Skeletal muscle satellite cell (primary cell): ENCODE data around the gene SART1.

Experiments used
- H3K27me3 ChIP-seq: 2 replicates; pipeline ENCODE4 v1.7.0; 2013; ENCODE audit warnings: low read length; ENCODE audit not compliant: control insufficient read depth, insufficient read depth
- H3K36me3 ChIP-seq: 2 replicates; pipeline ENCODE4 v1.7.0; 2013; ENCODE audit warnings: mild to moderate bottlenecking, control low read depth, low read length; ENCODE audit not compliant: insufficient read depth
- H3K4me1 ChIP-seq: 2 replicates; pipeline ENCODE4 v1.7.0; 2013; ENCODE audit warnings: low read length; ENCODE audit not compliant: control insufficient read depth, insufficient read depth
- H3K4me2 ChIP-seq: 2 replicates; pipeline ENCODE4 v1.7.0; 2013; ENCODE audit warnings: mild to moderate bottlenecking, low read length
- H3K4me3 ChIP-seq: 2 replicates; pipeline ENCODE4 v1.7.0; 2013; ENCODE audit warnings: low read length
- H3K9ac ChIP-seq: 2 replicates; pipeline ENCODE4 v1.7.0; 2013; ENCODE audit warnings: mild to moderate bottlenecking, low read depth, low read length, moderate library complexity
- H3K9me3 ChIP-seq: replicated peaks from 2 replicates; pipeline ENCODE4 v1.7.0; 2013; ENCODE audit warnings: mild to moderate bottlenecking, control low read depth, low read length

SART1 gene

DNA sequence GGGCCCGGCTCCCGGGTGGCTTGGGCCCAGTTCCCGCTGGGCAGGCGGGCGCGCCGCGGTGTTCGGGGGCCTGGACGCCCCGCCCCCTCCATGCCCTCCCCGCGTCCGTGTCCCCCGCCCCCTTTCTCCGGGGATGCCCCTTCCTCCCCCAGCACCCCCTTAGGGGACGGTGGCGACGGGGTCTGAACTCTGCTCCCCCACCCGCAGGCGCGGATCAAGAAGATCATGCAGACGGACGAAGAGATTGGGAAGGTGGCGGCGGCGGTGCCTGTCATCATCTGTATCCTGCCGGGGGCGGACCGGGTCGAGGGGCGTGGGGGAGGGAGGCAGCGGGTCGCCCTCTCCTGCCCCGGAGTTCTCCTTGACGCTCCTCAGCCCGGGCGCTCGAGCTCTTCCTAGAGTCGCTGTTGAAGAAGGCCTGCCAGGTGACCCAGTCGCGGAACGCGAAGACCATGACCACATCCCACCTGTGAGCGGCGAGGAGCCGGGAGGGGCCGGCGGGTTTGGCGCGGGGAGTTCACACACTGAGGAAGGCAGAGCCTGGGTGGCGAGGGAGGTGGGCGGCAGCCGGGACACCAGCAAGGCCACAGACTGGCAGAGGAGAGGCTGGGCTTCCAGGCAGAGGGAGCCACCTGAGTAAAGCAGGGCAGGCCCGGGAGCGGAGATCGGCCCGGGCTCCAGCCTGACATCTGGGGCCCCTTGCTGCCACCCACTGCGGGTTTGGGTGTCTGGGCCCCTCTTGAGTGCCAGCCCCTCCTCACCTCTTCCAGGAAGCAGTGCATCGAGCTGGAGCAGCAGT lies 41.8 kb upstream of the SART1 start:
- Histone ChIP-seq H3K4me3 (peak overlapping the region; percentile 93), H3K36me3 (peaks cover 53% of the 10 kb centered on the region), H3K9ac (peak overlapping the region; percentile 88), H3K4me2 (peak overlapping the region; percentile 93), H3K4me1 (peaks cover 49% of the 10 kb centered on the region), H3K27me3 (no peaks in the 10 kb centered on the region), H3K9me3 (no peaks in the 10 kb centered on the region)

DNA sequence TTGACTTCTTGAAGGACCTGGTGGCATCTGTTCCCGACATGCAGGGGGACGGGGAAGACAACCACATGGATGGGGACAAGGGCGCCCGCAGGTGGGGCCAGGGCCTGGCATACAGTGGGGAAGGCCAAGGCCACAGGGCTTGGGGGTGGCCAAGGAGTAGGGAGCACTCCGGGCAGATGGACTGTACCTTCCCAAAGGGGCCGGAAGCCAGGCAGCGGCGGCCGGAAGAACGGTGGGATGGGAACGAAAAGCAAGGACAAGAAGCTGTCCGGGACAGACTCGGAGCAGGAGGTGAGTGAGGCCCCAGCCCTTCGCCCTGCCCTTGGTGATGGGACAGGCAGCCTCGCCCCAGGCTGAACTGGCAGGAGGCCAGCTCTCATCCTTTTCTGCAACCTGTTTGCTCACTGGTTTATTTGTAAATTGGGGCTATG lies 41.1 kb upstream of the SART1 start:
- H3K4me3 ChIP-seq: peak overlapping the region; percentile 93
- H3K9ac ChIP-seq: peak overlapping the region; percentile 88
- H3K27me3 ChIP-seq: no peaks in the 10 kb centered on the region
- no peaks in the 10 kb centered on the region for H3K9me3 ChIP-seq
- peaks cover 42% of the 10 kb centered on the region for H3K4me1 ChIP-seq
- H3K4me2 ChIP-seq: peak overlapping the region; percentile 93
- H3K36me3 ChIP-seq: peaks cover 60% of the 10 kb centered on the region

DNA sequence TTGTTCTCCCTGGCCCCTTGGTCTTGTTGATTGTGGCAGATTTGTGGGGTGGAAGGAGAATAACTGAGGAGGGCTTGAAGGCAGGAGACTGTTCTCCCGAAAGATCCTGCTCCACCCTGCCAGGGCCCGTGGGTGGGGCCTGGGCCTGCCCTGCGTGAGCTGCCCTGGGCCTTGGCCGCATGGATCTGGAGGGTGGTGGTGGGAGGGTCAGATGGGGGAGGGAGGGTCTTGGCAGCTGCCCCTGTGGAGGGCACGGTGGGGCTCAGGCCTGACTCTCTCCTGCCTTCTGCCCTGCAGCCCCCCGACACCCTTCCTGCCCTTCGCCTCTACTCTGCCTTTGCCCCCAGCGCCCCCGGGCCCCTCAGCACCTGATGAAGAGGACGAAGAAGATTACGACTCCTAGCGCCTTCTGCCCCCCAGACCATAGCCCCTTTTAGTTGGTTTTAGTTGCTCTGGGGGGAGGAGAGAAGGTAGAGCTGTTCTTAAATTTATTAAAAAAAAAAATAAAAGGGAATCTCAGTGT lies 40.4 kb upstream of the SART1 start:
- Histone ChIP-seq H3K4me3 (peak overlapping the region; percentile 93), H3K36me3 (peaks cover 64% of the 10 kb centered on the region), H3K9me3 (no peaks in the 10 kb centered on the region), H3K27me3 (no peaks in the 10 kb centered on the region), H3K4me2 (peak overlapping the region; percentile 93), H3K9ac (peak overlapping the region; percentile 88), H3K4me1 (peaks cover 37% of the 10 kb centered on the region)

DNA sequence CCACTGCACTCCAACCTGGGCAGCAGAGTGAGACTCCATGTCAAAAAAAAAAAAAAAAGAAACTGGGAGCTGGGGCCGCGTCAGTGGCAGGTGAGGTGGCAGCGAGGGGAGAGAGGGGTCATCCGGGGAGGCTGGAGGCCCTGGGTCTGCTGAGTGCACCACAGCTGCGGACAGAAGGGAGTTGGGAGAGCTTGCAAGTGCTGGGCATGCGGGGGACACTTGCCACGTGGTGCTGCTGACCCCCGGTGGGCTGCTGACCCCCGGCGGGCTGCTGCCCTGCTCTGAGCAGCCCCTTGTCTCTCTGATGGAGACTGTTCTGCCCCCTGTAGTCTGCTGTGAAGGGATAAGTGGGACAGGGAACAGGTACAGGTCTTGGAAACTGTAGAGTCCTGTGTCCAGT lies 39.7 kb upstream of the SART1 start:
- no peaks in the 10 kb centered on the region for H3K9me3 ChIP-seq
- peak overlapping the region; percentile 37 for H3K4me2 ChIP-seq
- no peaks in the 10 kb centered on the region for H3K27me3 ChIP-seq
- H3K36me3 ChIP-seq: peaks cover 62% of the 10 kb centered on the region
- H3K9ac ChIP-seq: no peak overlapping the region
- H3K4me3 ChIP-seq: no peak overlapping the region
- H3K4me1 ChIP-seq: peaks cover 29% of the 10 kb centered on the region

DNA sequence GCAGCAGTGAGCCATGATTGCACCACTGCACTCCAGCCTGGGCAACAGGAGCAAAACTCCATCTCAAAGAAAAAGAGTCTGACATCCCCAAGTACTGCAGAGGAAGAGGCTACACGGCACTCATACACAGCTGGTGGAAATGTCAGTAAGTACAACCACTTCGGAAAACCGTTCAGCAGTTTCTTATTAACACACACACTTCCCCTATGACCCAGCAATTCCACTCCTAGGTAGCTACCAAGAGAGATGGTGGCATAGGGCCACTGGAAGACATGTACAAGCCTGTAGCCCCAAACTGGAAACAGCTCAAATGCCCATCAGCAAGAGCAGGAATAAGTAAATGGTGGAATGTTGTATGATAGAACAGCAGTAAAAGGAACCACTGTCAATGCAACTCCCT lies 39.0 kb upstream of the SART1 start:
- peak overlapping the region; percentile 37 for H3K4me2 ChIP-seq
- no peak overlapping the region for H3K9ac ChIP-seq
- H3K27me3 ChIP-seq: no peaks in the 10 kb centered on the region
- no peaks in the 10 kb centered on the region for H3K9me3 ChIP-seq
- H3K36me3 ChIP-seq: peaks cover 58% of the 10 kb centered on the region
- no peak overlapping the region for H3K4me3 ChIP-seq
- peaks cover 22% of the 10 kb centered on the region for H3K4me1 ChIP-seq

DNA sequence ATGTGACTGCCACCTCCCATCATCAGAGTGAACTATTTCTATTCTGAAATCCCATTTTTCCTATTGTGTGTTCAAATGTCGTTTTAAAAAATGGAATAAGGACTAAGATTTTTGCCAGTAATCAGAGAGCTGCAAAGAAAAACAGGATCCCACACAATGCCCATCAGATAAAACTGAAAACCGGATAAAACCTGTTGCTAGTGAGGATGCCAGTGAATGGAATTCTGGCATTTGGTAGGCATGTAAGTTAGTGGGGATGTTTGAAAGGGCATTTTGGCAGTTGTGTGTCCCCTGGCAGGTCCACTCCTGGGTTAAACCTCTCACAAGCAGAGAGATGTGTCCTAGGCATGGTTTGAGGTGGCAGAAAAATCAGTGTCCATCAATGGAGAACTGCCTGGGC lies 36.1 kb upstream of the SART1 start:
- Histone ChIP-seq H3K27me3 (no peaks in the 10 kb centered on the region), H3K4me2 (no peak overlapping the region), H3K9ac (no peak overlapping the region)

DNA sequence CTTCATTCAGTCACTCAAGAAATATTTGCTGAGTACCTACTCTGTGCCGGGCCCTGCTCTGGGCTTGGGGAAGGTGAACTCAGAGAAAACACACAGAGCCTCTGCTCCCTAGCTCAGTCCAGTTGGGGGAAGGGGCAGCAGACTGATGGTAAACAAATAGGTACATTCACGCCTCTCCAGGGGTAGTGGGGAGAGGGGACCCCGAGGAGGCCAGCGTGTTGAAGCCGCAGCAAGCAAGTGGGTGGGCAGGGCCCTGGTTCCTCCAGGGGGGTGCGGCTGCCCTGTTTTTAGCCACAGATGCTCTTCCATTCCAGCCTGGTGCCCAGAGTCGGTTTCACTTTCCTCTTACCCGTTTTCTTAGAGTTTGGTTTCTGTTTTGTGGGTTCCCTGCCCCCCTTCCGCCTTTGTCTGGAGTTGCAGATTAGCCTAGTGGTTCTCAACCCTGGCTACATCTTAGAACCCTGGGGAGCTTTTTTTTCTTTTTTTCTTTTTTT lies 33.6 kb upstream of the SART1 start:
- no peaks in the 10 kb centered on the region for H3K4me1 ChIP-seq
- no peak overlapping the region for H3K4me2 ChIP-seq
- H3K27me3 ChIP-seq: no peaks in the 10 kb centered on the region
- H3K9ac ChIP-seq: no peak overlapping the region
- H3K36me3 ChIP-seq: peaks cover 25% of the 10 kb centered on the region
- H3K9me3 ChIP-seq: no peaks in the 10 kb centered on the region
- H3K4me3 ChIP-seq: no peak overlapping the region

More for the DNA sequence above, 36.1 kb upstream of the SART1 start:
- Histone ChIP-seq H3K4me1 (peaks cover 14% of the 10 kb centered on the region), H3K9me3 (no peaks in the 10 kb centered on the region), H3K4me3 (no peak overlapping the region), H3K36me3 (peaks cover 48% of the 10 kb centered on the region)

DNA sequence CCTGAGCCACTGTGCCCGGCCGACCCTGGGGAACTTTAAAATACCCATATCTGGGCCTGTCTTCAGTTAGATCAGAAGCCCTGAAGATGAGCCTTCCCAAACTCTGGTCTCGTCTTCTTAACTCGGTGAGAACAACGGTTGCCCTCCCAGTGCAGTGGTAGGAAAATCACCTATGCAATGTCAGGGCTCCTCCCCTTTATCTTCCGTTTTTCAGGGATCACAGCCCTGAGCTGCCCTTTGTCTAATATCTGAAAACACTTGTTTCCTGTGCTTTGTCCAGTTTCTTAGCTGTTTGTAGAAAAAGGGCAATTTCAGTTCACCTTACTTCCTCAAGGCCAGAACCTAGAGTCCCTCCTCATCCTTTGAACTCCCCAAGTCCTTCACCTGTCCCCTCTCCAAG lies 32.9 kb upstream of the SART1 start:
- Histone ChIP-seq H3K9ac (no peak overlapping the region), H3K4me3 (no peak overlapping the region), H3K36me3 (peaks cover 20% of the 10 kb centered on the region)

DNA sequence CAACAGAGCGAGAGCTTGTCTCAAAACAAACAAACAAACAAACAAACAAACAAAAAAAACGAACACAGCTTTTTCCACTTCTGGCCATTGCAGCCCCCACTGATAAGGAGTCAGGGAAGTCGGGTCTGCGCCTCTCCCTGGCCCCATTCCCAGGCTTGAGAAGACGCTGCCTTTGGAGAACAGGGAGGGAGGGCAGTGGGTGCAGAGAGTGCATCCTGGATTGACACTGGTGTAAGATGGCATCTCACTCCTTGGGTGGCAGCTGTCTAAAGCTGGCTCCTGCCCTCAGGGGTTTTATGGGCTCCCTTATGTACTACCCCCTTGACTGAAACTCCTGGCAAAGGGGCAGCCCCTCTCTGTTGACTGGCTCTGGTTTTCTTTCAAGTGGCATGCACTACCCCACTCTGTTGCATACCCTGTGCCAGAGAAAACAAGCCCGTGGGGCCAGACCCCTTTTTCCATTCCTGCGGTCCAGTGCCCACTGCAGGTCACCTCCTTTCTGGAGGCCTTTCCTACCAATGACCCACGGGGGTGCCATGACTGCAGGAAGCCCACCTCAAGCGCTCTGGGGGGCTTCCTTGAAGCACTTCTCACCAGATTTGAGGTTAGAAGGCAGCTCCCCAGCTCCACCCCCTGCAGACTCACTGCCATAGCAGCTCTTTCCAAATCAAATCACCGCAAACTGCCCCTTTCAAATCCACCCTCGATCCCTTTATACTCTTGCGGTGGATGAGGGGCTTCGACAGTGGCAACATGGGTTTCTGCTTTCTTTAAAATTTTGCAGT lies 29.6 kb upstream of the SART1 start:
- Histone ChIP-seq H3K4me1 (no peaks in the 10 kb centered on the region), H3K9ac (no peak overlapping the region)

More for the DNA sequence above, 32.9 kb upstream of the SART1 start:
- no peaks in the 10 kb centered on the region for H3K4me1 ChIP-seq
- H3K4me2 ChIP-seq: no peak overlapping the region
- H3K9me3 ChIP-seq: no peaks in the 10 kb centered on the region
- H3K27me3 ChIP-seq: no peaks in the 10 kb centered on the region

DNA sequence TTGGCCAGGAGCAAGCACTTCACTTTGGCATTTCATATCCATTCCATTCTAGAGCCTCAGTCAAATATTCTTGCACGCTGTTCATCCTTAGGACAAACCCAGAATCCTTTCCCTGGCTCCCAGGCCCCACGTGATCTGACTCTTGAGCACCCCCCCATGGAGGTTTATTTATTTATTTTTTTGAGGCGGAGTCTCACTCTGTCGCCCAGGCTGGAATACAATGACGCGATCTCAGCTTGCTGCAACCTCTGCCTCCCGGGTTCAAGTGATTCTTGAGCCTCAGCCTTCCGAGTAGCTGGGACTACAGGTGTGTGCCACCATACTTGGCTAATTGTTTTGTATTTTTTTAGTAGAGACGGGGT lies 29.0 kb upstream of the SART1 start:
- H3K9me3 ChIP-seq: no peaks in the 10 kb centered on the region
- H3K36me3 ChIP-seq: no peaks in the 10 kb centered on the region
- no peaks in the 10 kb centered on the region for H3K27me3 ChIP-seq
- no peaks in the 10 kb centered on the region for H3K4me1 ChIP-seq
- H3K9ac ChIP-seq: no peak overlapping the region
- no peak overlapping the region for H3K4me2 ChIP-seq
- no peak overlapping the region for H3K4me3 ChIP-seq

More for the DNA sequence above, 29.6 kb upstream of the SART1 start:
- peaks cover 2% of the 10 kb centered on the region for H3K36me3 ChIP-seq
- no peaks in the 10 kb centered on the region for H3K27me3 ChIP-seq
- no peaks in the 10 kb centered on the region for H3K9me3 ChIP-seq
- H3K4me3 ChIP-seq: no peak overlapping the region
- no peak overlapping the region for H3K4me2 ChIP-seq

DNA sequence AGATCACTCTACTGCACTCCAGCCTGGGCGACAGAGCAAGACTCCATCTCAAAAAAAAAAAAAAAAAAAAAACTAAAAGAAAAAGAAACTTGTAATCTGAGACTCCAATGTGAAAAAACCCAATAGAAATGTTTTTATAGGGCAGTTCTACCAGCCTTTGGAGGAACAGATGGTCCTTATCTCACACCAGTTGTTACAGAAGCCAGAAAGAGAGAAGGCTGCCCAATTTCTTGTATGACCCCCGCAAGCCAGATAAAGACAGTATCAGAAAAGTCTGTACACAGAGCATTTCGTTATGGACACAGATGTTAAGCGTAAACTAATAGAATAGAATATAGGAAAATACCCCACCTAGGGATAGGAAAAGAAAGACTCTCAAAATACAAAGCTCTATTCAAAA lies 27.5 kb upstream of the SART1 start:
- H3K9ac ChIP-seq: no peak overlapping the region
- H3K9me3 ChIP-seq: no peaks in the 10 kb centered on the region
- no peaks in the 10 kb centered on the region for H3K27me3 ChIP-seq
- H3K4me1 ChIP-seq: no peaks in the 10 kb centered on the region
- no peak overlapping the region for H3K4me2 ChIP-seq
- no peaks in the 10 kb centered on the region for H3K36me3 ChIP-seq
- no peak overlapping the region for H3K4me3 ChIP-seq
